Liver (tissue), 3 donors: Measurements from ENCODE around the gene ADA.

Source experiments
- CTCF ChIP-seq: fragments of 150-350 bp; IDR thresholded peaks from 2 replicates; pipeline ENCODE4 v1.5.1; 2017; ENCODE audit warnings: improper control_type of control experiment, low read depth, low read length; ENCODE audit not compliant: missing input control
- EGR1 ChIP-seq, 2 donors: IDR thresholded peaks; 2 replicates each; pipeline ENCODE4 v1.6.1; 2016 to 2018; ENCODE audit warnings: antibody characterized with exemption in 2 of 2, low read depth in 2 of 2
- FOXA1 ChIP-seq: IDR thresholded peaks from 2 replicates; pipeline ENCODE4 v1.6.1; 2016; ENCODE audit warnings: antibody characterized with exemption
- RAD21 ChIP-seq, 2 donors: IDR thresholded peaks; 2 replicates each; pipeline ENCODE4 v1.6.1; 2016; ENCODE audit warnings: antibody characterized with exemption in 2 of 2, mild to moderate bottlenecking in 2 of 2
- SP1 ChIP-seq: IDR thresholded peaks from 2 replicates; pipeline ENCODE4 v1.6.1; 2018; ENCODE audit warnings: antibody characterized with exemption, mild to moderate bottlenecking
- TF ChIP-seq, protein P1 (sequence below): IDR thresholded peaks from 2 replicates; pipeline ENCODE4 v1.6.1; 2016; ENCODE audit warnings: antibody characterized with exemption
- TF ChIP-seq, protein P2 (sequence below): IDR thresholded peaks from 2 replicates; pipeline ENCODE4 v1.6.1; 2016; ENCODE audit warnings: antibody characterized with exemption, mild to moderate bottlenecking
- donor health status: healthy.
- donor health status: healthy.

DNA sequence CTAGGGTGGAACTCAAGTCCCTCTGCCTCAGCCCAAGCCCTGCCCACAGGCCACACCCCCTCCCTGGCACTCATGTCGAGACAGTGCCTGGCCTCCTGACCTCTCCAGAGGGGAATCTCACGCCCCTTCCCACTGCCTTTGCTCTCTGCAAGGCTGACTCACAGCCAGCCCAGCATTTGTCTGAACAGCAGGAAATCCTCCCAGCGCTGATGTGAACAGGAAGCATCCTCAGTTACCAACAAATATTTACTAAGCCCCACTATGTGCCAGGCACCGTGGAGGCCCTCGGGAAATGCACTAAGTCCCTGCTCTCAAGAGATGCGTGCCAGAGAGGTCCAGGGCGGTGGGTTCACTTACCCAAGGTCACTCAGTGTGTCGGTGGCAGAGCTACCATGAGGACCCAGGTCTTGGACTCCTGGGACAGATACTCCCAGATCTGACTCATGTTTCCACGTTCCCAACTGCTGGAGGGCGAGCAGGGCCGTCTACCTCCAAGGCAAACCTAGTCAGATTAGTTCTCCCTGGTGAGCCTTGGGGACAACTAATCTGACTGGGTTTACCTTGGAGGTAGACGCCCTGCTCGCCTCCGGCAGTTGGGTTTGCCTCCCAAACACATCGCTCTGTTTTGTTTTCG is 7.8 kb downstream of the ADA start:
- TF ChIP-seq CTCF (no peak), SP1 (no peak), EGR1 (IDR thresholded peaks at IDR 0.05; ENCODE audit: low read depth in 2 of 2) (no peak), FOXA1 (no peak), RAD21 (IDR thresholded peaks at IDR 0.05) (no peak)
- TF ChIP-seq, protein P1, sequence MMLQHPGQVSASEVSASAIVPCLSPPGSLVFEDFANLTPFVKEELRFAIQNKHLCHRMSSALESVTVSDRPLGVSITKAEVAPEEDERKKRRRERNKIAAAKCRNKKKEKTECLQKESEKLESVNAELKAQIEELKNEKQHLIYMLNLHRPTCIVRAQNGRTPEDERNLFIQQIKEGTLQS, result no peak
- TF ChIP-seq, protein P2, sequence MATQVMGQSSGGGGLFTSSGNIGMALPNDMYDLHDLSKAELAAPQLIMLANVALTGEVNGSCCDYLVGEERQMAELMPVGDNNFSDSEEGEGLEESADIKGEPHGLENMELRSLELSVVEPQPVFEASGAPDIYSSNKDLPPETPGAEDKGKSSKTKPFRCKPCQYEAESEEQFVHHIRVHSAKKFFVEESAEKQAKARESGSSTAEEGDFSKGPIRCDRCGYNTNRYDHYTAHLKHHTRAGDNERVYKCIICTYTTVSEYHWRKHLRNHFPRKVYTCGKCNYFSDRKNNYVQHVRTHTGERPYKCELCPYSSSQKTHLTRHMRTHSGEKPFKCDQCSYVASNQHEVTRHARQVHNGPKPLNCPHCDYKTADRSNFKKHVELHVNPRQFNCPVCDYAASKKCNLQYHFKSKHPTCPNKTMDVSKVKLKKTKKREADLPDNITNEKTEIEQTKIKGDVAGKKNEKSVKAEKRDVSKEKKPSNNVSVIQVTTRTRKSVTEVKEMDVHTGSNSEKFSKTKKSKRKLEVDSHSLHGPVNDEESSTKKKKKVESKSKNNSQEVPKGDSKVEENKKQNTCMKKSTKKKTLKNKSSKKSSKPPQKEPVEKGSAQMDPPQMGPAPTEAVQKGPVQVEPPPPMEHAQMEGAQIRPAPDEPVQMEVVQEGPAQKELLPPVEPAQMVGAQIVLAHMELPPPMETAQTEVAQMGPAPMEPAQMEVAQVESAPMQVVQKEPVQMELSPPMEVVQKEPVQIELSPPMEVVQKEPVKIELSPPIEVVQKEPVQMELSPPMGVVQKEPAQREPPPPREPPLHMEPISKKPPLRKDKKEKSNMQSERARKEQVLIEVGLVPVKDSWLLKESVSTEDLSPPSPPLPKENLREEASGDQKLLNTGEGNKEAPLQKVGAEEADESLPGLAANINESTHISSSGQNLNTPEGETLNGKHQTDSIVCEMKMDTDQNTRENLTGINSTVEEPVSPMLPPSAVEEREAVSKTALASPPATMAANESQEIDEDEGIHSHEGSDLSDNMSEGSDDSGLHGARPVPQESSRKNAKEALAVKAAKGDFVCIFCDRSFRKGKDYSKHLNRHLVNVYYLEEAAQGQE, result no peak
